SU-DHL-6 (cell line): ENCODE data around the gene AKT1S1.

Experiments
- CTCF ChIP-seq: fragments of 200-600 bp; sonication (generic); IDR thresholded peaks from one replicate; pipeline ENCODE4 v1.5.1; 2017; ENCODE audit warnings: antibody characterized with exemption, mild to moderate bottlenecking, low read length, moderate library complexity; ENCODE audit not compliant: insufficient read depth, poor library complexity, severe bottlenecking
- EZH2phosphoT487 ChIP-seq: fragments of 200-600 bp; sonication (generic), shearing (Covaris generic); conservative IDR thresholded peaks from 2 replicates; pipeline ENCODE4 v1.6.1; 2018; ENCODE audit warnings: mild to moderate bottlenecking, antibody characterized with exemption, low read length, moderate library complexity, mixed read lengths

DNA sequence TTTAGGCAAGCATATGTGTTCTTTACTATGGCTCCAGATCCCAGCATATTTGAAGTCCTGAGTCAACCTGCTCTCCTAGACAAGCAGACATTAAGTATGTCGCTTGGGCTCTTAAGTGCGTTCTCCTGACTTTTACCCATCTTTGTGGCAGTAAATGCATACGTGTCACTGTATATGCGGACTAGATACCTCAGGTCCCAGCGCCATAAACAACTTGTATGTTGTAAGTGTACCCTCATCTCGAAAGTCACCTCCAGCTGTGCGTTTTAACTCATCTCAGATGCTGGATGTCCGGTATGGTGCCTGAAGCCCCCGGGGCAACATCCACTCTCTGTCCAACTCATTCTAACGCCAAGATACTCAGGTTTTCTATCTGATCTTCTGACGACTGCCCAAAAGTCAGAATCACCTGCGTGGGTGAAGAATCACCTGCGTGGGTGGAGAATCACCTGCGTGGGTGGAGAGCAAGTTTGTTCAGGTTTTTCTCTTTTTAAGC is 24.5 kb downstream of the AKT1S1 start:
- no peak for TF ChIP-seq CTCF
- TF ChIP-seq EZH2phosphoT487: no peak
